GM19240 (cell line): ENCODE data around the gene WNT10A.

Source experiments
- DNase-seq: peaks from one replicate; pipeline ENCODE4 v3.0.0; 2011; ENCODE audit warnings: low spot score; ENCODE audit not compliant: insufficient read length

WNT10A gene

DNA sequence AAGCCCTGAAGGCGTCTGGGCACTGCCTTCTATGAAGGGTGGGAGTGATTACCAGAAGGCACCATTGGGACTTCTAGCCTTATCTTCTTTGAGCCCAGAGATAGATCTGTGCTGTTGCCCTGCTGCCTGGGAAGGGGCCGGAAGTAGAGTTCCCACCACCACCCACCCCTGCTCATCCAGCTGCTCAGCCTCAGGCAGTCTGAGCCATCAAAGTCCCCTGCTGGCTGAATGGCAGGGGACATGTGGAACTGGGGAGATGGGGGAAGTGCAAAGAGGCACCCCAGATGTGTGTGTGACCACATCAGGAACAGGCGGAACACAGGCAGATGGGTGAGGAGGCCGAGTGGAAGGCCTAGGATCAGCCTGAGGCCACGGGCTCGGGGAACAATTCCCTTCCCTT is 3.3 kb upstream of the WNT10A start:
- no peak for DNase-seq

DNA sequence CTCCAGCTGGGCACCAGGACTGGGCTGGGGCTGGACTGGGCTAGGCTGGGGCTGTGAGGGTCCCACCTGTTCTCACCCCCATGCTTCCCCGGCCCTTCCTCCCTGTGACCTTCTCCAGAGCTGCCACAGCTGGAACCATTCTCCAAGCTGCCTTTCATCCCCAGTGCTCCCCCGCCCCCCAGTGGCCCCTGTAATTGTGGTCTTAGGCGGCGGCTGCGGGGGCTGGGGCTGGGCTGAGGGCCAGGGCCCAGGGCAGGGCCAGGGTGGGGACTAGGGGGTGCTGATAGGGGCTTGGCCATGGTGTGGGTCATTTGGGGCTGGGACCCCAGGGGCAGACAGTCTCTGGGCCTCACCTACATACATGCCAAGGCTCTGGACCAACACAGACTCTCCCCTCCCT is 2.8 kb upstream of the WNT10A start:
- no peak for DNase-seq

DNA sequence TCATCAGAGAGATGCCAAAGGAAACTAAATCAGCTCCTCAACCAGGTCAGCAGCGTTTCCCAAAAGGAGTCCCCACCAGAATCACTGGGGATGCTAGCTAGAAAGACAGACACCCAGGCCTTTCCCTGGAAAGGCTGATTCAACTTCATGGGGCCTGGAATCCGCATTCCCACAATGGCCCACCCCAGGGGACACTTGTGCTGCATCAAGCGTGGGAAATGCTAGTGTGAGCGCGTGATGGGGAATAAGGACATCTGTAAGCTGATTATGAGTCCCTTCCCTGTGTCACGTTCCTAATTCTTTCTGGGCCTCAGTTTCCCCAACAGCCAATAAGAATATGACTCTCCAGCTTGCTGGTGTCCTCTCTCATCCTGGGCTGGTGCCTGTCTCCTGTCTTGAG is 2.2 kb upstream of the WNT10A start:
- DNase-seq: no peak

DNA sequence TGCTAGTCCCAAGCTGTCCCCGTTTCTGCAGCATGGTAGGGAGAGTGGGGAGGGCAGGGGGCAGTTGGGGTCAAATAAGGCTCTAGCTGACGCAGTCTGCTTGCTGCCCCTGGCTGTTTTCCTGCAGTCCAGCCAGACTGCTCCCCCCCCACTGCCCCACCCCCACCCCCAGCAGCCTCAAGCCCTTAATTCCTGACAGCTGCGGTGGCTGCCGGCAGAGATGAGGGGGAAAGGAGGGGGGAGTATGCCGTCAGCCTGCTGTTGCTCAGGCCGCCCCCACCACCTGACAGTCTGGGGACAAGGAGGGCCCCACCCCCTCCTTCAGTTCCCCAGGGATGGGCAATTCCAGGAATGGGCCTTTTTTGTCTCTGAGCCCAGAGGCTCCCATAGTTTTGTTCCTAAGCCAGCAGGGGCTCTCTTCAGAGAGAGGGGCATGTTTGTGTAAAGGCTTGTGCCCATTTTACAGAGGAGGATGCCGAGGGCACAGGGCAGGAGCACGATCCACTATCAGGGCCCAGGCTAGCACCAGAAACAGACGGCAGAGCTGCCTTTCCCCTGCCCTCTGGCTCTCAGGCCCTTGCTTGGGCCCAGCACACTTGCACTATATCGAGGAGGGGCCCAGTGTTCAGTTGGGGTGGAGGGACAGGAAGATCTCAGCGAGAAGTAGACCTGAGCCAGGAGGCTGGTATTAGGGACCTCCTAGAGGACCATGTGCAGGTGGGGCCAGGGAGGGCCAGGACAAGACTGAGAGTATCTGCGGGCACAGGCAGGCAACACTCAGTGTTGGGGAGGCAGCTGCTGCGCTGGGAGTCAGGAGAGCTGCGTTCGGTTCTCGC is 1.5 kb upstream of the WNT10A start:
- DNase-seq: no peak

DNA sequence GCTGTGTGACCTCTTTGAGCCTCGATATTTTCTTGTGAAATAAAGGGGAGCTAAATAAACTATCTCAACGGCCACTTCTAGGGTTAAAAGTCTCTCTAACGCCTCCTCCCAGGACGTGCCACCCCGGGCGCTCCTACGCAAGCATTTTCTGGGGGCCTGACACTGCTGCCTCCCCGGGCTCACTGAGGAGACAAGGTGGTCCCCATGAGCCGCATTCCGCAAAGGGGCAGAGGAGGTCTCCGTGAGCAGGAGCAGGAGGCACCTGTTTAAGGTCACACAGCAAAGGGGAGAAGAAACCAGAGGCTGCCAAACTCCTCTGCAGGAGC is 913 bp upstream of the WNT10A start:
- no peak for DNase-seq

DNA sequence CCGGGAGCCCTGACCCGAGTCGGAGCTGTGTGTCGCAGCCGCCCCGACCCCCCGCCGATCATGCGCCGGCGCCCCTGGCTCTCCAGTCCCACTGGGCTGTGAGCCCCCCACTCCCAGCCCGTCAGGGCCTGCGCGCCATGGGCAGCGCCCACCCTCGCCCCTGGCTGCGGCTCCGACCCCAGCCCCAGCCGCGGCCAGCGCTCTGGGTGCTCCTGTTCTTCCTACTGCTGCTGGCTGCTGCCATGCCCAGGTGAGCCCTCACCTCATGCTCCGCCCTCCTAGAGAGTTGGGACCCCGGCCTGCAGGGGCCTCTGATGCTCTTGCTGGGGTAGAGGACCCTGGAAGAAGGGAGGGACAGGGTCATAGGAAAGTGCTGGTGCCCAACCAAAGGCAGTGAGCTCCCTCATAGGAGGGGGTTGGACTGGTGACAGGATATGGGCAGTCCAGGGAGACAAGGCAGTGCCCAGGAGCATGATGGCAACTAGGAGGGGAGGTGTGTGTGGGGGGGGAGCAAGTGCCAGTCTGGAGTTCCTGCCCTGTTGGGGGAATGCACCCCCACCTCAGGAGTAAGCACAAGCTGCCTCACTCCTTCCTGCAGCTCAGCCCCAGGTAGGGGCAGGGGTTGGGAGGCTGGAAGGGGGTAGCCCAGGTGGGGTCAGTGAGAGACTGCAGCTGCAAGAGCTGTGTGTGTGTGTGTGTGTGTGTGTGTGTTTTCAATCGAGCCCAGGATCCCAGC is 375 bp downstream of the WNT10A start:
- DNase-seq: no peak

DNA sequence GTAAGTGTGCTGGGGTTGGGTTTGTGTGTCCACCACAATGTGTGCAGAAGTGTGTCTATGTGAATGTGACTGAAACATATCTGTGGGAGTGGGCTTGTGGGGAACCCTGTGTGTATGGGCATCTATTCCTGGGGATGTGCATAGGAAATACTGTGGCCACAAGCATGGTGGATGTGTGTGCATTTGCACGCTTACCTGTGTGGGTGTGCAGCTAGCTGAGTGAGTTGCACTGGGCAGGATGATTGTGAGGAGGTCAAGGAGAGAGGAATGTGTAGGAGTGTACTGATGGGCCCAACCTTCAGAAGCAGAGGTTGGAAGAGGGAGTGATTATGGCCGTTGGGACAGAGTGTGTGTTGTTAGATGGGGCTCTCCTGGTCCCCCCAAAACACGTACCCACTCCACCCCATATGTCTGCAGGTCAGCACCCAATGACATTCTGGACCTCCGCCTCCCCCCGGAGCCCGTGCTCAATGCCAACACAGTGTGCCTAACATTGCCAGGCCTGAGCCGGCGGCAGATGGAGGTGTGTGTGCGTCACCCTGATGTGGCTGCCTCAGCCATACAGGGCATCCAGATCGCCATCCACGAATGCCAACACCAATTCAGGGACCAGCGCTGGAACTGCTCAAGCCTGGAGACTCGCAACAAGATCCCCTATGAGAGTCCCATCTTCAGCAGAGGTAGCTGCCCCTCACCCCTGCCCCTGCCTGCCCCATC is 1.2 kb downstream of the WNT10A start:
- no peak for DNase-seq

DNA sequence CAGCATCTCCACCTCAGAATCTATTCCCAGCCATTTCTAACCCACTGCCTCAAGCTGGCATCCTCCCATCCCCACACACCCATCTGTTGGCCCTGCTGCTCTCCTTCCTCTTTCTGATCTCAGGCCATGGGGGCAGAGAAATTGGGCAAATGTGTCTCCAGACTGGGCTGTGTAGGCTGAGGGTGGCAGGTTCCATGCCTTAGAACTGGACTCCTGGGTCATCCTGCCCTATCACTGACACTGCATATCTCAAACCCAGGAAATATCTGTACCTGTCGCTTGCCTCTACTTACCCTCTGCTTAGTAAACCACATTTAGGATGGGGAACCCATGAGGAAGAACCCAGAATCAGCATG is 1.8 kb downstream of the WNT10A start:
- DNase-seq: no peak

DNA sequence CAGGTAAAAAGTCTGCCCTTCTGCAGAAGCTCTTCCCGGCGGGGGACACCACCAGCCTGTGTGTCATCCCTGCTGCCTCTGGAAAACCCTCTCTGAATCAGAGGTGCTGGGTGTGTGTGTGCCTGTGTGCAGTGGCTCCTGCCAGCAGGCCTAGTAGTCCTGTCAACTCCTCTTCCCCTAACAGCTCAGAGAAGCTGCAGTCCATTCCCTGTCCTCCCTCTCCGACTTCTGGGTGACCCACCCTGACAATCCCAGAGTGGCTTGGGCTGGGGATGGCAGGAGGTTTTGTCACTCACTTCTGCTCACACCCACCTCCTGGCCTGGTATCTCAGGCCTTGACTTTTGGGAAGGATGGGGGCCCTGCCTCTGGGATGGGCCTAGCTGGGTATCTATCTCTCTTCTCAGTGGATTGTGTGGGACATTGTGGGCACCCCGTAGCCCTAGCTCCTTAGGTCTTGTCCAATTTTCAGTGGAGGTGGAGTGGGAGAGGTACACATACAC is 2.3 kb downstream of the WNT10A start:
- no peak for DNase-seq

DNA sequence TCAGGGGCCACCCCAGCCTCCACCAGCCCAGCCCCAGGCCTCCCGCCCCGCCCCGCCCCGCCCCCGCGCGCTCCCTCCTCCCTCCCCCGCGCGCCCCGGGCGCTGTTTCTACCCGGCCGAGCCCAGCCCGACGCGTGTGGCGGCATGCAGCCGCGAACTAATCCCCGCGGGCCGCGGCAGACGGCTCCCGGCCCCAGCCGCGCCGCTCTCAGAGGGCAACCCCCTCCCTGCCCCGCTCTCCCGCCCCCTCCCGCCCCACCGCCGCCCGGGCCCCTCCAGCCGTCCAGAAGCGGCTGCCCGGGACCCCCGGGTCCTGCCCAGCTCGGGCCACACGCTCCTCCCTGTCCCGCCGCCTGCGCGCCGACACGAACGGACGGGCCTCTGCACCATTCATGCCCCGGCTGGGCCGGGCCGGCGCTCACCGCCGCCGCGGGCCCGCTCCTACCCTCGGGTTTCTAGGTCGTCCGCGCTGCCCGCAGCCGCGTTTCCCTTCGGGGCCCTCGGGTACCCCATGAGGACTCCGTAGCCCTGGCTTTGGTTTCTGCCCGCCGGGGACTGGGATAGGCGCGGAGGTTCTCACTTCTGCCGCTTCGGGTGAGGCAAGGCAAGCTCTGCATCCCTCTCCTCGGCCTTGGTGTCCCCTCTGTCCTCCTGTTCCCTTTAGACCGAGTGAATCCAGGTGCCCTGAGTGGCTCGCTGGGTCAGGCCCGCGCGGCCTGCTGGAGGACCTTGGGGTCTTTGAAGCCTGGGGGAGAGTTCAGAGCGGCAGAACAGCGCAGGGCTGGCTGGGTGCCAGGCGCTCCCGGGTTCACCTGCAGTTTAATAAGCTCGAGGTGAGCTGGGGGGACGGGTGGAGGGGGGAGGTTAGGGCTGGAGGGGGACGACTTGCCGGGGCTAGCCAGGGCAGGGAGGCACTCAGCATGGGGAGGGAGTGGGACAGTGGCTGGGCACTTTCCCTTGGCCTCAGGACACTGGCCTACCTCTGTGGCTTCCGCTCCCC is 3.1 kb downstream of the WNT10A start:
- no peak for DNase-seq

DNA sequence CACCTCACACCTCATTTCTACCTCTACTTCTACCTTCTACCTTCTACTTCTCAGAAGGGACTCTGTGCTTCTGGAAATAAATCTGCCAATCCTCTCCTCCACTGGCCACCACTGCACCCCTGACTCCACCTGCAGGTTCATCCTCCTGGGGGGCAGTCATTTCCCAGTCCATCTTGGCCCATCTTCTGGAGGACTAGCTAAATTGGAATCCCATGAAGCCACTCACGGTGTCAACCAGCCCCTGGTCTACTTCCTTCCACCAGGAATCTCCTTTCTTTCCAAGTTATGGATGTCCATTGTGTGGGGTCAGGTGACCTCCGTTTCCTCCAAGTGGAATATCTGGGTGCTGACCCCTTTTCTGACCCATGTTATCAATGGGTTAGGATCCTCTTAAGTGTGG is 3.9 kb downstream of the WNT10A start:
- DNase-seq: no peak

DNA sequence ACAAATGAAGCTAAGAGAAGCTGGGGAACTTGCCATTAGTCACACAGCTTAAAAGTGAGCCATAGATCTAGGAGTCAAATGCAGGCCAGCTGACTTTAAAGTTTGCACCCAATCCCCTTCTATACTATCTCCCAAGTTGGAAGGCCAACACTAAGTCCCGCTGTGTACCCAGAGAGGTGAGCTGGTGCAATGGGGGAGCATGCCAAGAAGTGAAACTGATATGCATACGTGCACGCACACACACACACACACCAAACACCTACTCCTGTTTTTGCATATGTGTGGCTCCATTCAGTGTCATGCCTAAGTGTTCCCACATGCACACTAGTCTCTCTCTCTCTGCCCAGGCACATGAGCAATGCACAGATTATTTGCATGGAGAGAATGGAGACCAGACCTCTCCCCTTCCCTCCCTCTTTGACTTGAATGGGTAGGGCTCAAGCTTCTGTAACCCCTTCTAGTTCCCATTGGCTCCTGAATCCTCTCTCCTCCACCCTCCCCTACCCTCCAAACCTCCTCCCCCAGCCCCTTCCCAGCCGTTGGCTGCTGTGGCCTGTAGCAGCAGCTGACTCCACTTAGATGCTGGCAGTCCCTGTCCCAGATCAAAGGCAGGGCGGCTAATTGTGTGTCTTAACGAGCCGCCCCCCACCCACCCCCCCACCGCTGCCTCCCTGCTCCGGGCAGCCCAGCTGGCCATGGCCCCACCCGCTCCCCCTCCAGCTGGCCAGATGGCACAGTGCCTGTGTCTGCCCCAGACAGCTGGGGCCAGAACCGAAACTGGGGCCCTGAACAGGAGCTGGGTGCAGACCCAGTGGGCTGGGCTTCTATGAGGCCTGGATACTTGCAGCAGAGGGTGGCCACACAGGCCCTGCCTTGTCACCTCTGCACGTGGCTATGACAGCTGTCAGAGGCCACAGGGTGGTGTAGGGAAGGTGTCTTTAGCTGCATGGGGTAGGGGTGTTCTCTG is 5.6 kb downstream of the WNT10A start:
- DNase-seq: no peak

DNA sequence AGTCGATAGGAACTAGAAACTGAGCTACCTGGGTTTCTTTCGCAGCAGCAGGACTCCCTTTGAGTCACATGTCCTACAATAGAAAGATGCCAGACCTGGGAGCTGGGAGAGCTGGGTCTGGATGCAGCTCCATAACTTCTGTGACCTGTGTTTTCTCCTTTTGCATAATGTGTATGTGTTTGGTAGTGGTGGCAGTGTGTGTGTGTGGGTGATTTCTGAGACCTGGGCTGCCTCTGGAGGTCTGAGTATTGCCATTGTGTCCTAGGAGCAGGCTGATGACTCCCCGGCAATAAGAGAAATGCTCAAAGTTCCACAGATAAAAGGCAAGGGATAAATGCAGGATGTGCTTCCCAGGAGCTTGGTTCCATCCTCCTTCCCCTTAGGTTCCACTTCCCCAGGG is 6.4 kb downstream of the WNT10A start:
- no peak for DNase-seq

DNA sequence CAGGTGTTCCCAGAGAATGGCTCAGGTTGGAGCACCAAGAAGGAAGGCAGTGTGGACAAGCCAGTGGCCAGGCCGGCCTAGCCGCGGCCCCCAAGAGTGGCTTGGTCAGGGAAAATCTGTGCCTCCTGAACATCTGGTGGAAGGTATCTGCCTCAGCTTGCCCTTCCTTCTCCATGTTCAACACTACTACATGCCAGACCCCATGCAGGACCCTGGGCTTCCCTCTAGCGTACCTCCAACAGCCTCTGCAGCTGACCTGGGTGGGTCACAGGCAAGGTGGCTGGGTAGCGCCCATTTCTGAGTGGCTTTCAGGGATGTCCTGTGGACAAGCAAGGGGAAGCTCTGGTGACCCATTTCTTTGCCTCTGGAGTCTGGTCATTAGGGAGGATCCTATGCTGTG is 7.7 kb downstream of the WNT10A start:
- DNase-seq: no peak

DNA sequence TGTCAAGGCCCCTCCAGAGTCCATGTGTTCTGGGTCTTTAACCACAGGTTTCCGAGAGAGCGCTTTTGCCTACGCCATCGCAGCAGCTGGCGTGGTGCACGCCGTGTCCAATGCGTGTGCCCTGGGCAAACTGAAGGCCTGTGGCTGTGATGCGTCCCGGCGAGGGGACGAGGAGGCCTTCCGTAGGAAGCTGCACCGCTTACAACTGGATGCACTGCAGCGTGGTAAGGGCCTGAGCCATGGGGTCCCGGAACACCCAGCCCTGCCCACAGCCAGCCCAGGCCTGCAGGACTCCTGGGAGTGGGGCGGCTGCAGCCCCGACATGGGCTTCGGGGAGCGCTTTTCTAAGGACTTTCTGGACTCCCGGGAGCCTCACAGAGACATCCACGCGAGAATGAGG is 9.3 kb downstream of the WNT10A start:
- DNase-seq: no peak

DNA sequence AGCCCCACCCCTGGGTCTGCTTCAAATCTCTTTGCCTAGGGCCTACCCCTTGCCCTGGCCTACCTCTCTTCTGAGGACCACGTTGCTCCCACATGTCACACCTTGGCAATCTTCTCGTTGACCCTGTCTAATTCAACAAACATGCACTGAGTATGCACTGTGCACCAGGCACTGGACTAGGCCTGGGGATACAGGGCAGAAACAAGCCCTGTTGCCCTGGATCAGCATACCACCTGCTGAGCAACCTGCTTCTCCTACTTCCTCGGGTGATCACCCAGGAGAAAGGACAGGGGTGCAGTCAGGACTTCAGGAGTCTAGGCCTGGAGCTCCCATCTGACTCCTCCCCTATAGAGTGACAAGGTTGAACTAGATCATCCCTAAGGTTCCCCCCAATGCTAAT is 9.7 kb downstream of the WNT10A start:
- no peak for DNase-seq

DNA sequence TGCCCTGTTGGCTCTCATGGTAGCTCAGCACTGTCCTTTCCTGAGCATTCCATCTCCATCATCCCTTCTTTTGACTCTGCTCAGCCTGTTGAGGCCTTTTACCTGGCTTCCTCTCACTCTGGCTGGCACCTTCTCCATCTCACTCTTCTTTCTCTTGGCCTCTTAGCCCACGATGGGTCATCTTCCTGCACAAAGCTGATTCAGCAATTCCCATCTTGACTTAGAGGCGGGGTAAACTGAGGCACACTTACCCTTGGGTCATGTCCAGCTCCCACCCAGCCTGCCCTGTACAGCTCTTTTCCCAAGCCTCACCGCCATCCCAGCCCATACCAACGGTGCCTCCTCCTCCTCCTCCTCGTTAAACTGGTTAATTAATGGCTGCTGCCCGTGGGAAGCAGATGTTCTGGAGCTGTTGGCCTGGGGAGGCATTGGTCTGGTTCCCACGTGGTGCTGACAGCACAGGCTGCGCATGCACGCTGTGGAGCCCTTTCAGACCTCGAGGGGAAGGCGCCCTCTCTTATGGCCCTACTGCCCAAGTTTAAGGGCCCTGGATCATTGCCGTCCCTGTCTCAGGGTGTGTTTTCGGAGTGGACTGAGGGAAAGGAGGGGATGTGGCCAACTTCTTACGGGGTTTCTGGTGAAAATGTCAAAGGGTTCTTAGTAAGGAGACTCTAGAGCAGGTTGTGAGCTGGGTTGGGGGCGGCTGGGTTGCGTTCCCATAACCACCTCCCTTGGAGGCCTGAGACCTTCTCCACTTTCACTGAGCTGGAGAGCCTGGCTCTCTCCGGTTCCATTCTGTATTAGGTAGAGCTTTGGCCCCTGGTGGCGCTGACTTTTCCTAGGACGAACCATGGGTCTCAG is 10.9 kb downstream of the WNT10A start:
- DNase-seq: no peak

DNA sequence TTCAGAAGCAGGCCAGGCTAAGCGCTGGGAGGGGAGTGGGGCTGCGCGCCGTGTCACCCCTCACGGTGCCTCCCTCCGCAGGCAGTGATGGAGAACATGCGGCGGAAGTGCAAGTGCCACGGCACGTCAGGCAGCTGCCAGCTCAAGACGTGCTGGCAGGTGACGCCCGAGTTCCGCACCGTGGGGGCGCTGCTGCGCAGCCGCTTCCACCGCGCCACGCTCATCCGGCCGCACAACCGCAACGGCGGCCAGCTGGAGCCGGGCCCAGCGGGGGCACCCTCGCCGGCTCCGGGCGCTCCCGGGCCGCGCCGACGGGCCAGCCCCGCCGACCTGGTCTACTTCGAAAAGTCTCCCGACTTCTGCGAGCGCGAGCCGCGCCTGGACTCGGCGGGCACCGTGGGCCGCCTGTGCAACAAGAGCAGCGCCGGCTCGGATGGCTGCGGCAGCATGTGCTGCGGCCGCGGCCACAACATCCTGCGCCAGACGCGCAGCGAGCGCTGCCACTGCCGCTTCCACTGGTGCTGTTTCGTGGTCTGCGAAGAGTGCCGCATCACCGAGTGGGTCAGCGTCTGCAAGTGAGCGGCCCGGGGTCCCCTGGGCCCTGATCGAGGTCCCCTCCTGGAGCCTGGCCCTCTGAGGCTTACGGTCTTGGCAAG is 12.2 kb downstream of the WNT10A start:
- no peak for DNase-seq
